ENCODE measurements around the gene FANK1.
A peak's percentile ranks its signal among the peaks of the same experiment; 100 is the strongest.
"Not testable (repeated sequence)": the region's sequence is repeated elsewhere in the genome, so short reads cannot be mapped to it uniquely, and the experiment has no call there.

FANK1 gene

DNA sequence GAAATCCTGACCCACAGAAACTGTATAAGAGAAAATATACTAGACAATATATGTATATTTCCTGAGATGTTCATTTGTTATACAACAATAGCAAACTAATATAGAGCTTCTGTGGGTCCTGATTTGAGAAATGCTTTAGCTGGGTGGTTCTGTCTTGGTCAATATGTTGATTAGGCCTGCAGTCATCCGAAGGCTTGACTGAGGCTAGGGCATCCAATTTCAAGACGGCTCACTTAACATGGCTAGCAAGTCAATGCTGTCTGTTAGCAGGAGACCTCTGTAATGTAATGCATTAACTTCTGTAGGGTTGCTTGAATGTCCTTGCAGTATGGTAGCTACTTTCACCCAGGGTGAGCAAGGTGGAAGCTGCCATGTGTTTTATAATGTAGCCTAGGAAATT lies 12.4 kb downstream of the FANK1 start:
- H3K4me3 ChIP-seq (ENCODE audit: low read length in 2 of 2); H3K36me3 ChIP-seq (ENCODE audit: control insufficient read depth in 2 of 2, insufficient read depth in 2 of 2, low read length in 2 of 2); H3K27me3 ChIP-seq (ENCODE audit: control insufficient read depth in 2 of 2, insufficient read depth in 2 of 2, low read length in 2 of 2); H3K27ac ChIP-seq (ENCODE audit: low read depth in 2 of 2, low read length in 2 of 2); H3K9me3 ChIP-seq (ENCODE audit: control insufficient read depth in 2 of 2, low read length in 2 of 2); H3K9ac ChIP-seq (ENCODE audit: low read depth in 1 of 2, low read length in 2 of 2): not testable (repeated sequence)
- H3K4me1 ChIP-seq (ENCODE audit: control insufficient read depth in 2 of 2, insufficient read depth in 2 of 2, low read length in 2 of 2), result peaks cover 19 to 33% of the 10 kb centered on the region in 2 donors

DNA sequence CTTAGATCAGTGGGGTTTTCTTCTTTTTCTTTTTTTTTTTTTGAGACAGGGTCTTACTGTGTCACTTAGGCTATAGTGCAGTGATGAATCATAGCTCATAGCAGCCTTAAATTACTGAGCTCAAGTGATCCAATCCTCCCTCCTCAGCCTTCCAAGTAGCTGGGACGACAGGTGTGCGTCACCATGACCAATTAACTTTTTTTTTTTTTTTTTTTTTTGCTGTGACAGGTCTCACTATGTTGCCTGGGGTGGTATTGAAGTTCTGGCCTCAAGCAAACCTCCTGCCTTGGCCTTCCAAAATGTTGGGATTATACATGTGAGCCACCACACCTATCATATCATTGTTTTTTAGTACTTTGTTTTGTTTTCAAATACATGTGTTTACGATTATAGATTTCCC lies 13.1 kb downstream of the FANK1 start:
- H3K9me3 ChIP-seq (ENCODE audit: control insufficient read depth in 2 of 2, low read length in 2 of 2); H3K9ac ChIP-seq (ENCODE audit: low read depth in 1 of 2, low read length in 2 of 2); H3K27ac ChIP-seq (ENCODE audit: low read depth in 2 of 2, low read length in 2 of 2); H3K36me3 ChIP-seq (ENCODE audit: control insufficient read depth in 2 of 2, insufficient read depth in 2 of 2, low read length in 2 of 2); H3K27me3 ChIP-seq (ENCODE audit: control insufficient read depth in 2 of 2, insufficient read depth in 2 of 2, low read length in 2 of 2); H3K4me3 ChIP-seq (ENCODE audit: low read length in 2 of 2): not testable (repeated sequence)
- H3K4me1 ChIP-seq (ENCODE audit: control insufficient read depth in 2 of 2, insufficient read depth in 2 of 2, low read length in 2 of 2), result peaks cover 19 to 33% of the 10 kb centered on the region in 2 donors

- Histone ChIP-seq H3K9ac (ENCODE audit: low read depth in 1 of 2, low read length in 2 of 2) (no peak overlapping the region), H3K9me3 (ENCODE audit: control insufficient read depth in 2 of 2, low read length in 2 of 2) (no peaks in the 10 kb centered on the region), H3K27me3 (ENCODE audit: control insufficient read depth in 2 of 2, insufficient read depth in 2 of 2, low read length in 2 of 2) (no peaks in the 10 kb centered on the region), H3K27ac (ENCODE audit: low read depth in 2 of 2, low read length in 2 of 2) (peak overlapping the region; percentile 63 to 66), H3K4me3 (ENCODE audit: low read length in 2 of 2) (peak overlapping the region; percentile 17 to 31), H3K36me3 (ENCODE audit: control insufficient read depth in 2 of 2, insufficient read depth in 2 of 2, low read length in 2 of 2) (no peaks in the 10 kb centered on the region), H3K4me1 (ENCODE audit: control insufficient read depth in 2 of 2, insufficient read depth in 2 of 2, low read length in 2 of 2) (peaks cover 16 to 33% of the 10 kb centered on the region in 2 donors)
Observed at GRCh38 chr10:125911145-125911544, 14.8 kb downstream of the FANK1 start.

GRCh38 chr10:125911990-125912389 lies 15.6 kb downstream of the FANK1 start:
- H3K36me3 ChIP-seq (ENCODE audit: control insufficient read depth in 2 of 2, insufficient read depth in 2 of 2, low read length in 2 of 2), result no peaks in the 10 kb centered on the region
- no peaks in the 10 kb centered on the region for H3K9me3 ChIP-seq (ENCODE audit: control insufficient read depth in 2 of 2, low read length in 2 of 2)
- H3K4me1 ChIP-seq (ENCODE audit: control insufficient read depth in 2 of 2, insufficient read depth in 2 of 2, low read length in 2 of 2), result peaks cover 16 to 30% of the 10 kb centered on the region in 2 donors
- H3K27ac ChIP-seq (ENCODE audit: low read depth in 2 of 2, low read length in 2 of 2), result peak overlapping the region; percentile 63 to 70
- H3K4me3 ChIP-seq (ENCODE audit: low read length in 2 of 2), result peak overlapping the region in 1 of 2 donors; percentile 31
- H3K27me3 ChIP-seq (ENCODE audit: control insufficient read depth in 2 of 2, insufficient read depth in 2 of 2, low read length in 2 of 2), result no peaks in the 10 kb centered on the region
- no peak overlapping the region for H3K9ac ChIP-seq (ENCODE audit: low read depth in 1 of 2, low read length in 2 of 2)

GRCh38 chr10:125913277-125913676 lies 16.9 kb downstream of the FANK1 start:
- H3K36me3 ChIP-seq (ENCODE audit: control insufficient read depth in 2 of 2, insufficient read depth in 2 of 2, low read length in 2 of 2); H3K9me3 ChIP-seq (ENCODE audit: control insufficient read depth in 2 of 2, low read length in 2 of 2); H3K9ac ChIP-seq (ENCODE audit: low read depth in 1 of 2, low read length in 2 of 2); H3K27me3 ChIP-seq (ENCODE audit: control insufficient read depth in 2 of 2, insufficient read depth in 2 of 2, low read length in 2 of 2); H3K4me3 ChIP-seq (ENCODE audit: low read length in 2 of 2): not testable (repeated sequence)
- Histone ChIP-seq H3K27ac (ENCODE audit: low read depth in 2 of 2, low read length in 2 of 2) (peak overlapping the region; percentile 32 to 70), H3K4me1 (ENCODE audit: control insufficient read depth in 2 of 2, insufficient read depth in 2 of 2, low read length in 2 of 2) (peaks cover 16 to 23% of the 10 kb centered on the region in 2 donors)

GRCh38 chr10:125916977-125917376 lies 20.6 kb downstream of the FANK1 start:
- Histone ChIP-seq H3K36me3 (ENCODE audit: control insufficient read depth in 2 of 2, insufficient read depth in 2 of 2, low read length in 2 of 2) (no peaks in the 10 kb centered on the region), H3K4me1 (ENCODE audit: control insufficient read depth in 2 of 2, insufficient read depth in 2 of 2, low read length in 2 of 2) (peaks cover 10 to 11% of the 10 kb centered on the region in 2 donors), H3K9me3 (ENCODE audit: control insufficient read depth in 2 of 2, low read length in 2 of 2) (no peaks in the 10 kb centered on the region), H3K9ac (ENCODE audit: low read depth in 1 of 2, low read length in 2 of 2) (no peak overlapping the region), H3K27me3 (ENCODE audit: control insufficient read depth in 2 of 2, insufficient read depth in 2 of 2, low read length in 2 of 2) (no peaks in the 10 kb centered on the region), H3K27ac (ENCODE audit: low read depth in 2 of 2, low read length in 2 of 2) (no peak overlapping the region), H3K4me3 (ENCODE audit: low read length in 2 of 2) (no peak overlapping the region)

DNA sequence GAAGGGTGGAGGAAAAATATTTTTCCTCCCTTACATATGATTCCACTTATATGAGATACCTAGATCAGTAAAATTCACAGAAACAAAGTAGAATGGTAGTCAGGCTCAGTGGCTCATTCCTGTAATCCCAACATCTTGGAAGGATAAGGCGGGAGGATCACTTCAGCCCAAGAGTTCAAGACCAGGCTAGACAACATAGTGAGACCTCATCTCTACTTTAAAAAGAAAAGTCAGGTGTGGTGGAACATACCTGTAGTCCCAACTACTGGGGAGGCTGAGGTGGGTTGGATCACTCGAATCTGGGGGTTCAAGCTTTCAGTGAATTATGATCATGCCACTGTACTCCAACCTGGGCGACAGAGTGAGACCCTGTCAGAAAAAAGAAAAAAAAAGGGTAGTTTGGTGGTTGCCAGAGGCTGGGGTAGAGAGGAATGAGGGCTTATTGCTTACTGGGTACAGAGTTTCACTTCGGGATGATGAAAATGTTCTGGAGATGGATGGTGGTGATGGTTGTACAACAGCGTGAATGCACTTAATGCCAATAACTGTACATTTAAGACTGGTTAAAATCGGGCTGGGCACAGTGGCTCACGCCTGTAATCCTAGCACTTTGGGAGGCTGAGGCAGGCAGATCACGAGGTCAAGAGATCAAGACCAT lies 21.5 kb downstream of the FANK1 start:
- H3K9ac ChIP-seq (ENCODE audit: low read depth in 1 of 2, low read length in 2 of 2); H3K27ac ChIP-seq (ENCODE audit: low read depth in 2 of 2, low read length in 2 of 2); H3K9me3 ChIP-seq (ENCODE audit: control insufficient read depth in 2 of 2, low read length in 2 of 2); H3K4me1 ChIP-seq (ENCODE audit: control insufficient read depth in 2 of 2, insufficient read depth in 2 of 2, low read length in 2 of 2); H3K27me3 ChIP-seq (ENCODE audit: control insufficient read depth in 2 of 2, insufficient read depth in 2 of 2, low read length in 2 of 2); H3K4me3 ChIP-seq (ENCODE audit: low read length in 2 of 2); H3K36me3 ChIP-seq (ENCODE audit: control insufficient read depth in 2 of 2, insufficient read depth in 2 of 2, low read length in 2 of 2): not testable (repeated sequence)

DNA sequence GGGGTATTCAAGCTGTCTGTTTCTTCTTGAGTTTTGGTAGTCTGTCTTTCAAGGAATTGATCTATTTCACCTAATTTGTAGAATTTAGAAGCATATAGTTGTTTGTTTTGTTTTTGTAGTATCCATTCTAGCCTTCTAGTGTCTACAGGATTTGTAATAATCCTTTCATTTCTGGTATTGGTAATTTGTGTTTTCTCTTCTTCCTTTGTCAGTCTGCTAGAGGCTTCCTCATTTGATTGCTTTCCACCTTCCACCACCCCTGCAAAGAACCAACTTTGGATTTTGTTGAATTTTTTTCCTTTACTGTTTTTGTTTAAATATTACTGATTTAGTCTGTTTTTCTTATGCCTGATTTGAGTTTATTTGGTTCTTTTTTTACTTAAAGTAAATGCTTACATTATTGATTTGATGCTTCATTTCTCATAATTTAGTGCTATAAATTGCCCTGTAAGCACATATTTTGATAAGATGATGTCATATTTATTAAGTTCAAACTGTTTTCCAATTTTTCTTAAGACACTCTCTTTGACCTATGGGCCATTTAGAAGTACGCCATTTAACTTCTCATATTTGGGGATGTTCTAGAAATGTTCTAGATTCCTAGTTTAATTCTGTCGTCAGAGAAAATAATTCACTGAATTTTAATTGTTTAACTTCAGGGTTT lies 25.4 kb downstream of the FANK1 start:
- H3K36me3 ChIP-seq (ENCODE audit: control insufficient read depth in 2 of 2, insufficient read depth in 2 of 2, low read length in 2 of 2); H3K9ac ChIP-seq (ENCODE audit: low read depth in 1 of 2, low read length in 2 of 2); H3K9me3 ChIP-seq (ENCODE audit: control insufficient read depth in 2 of 2, low read length in 2 of 2); H3K4me1 ChIP-seq (ENCODE audit: control insufficient read depth in 2 of 2, insufficient read depth in 2 of 2, low read length in 2 of 2); H3K27me3 ChIP-seq (ENCODE audit: control insufficient read depth in 2 of 2, insufficient read depth in 2 of 2, low read length in 2 of 2); H3K4me3 ChIP-seq (ENCODE audit: low read length in 2 of 2); H3K27ac ChIP-seq (ENCODE audit: low read depth in 2 of 2, low read length in 2 of 2): not testable (repeated sequence)

GRCh38 chr10:125925262-125925834 lies 29.0 kb downstream of the FANK1 start:
- Histone ChIP-seq H3K27me3 (ENCODE audit: control insufficient read depth in 2 of 2, insufficient read depth in 2 of 2, low read length in 2 of 2) (no peaks in the 10 kb centered on the region), H3K4me3 (ENCODE audit: low read length in 2 of 2) (no peak overlapping the region), H3K36me3 (ENCODE audit: control insufficient read depth in 2 of 2, insufficient read depth in 2 of 2, low read length in 2 of 2) (no peaks in the 10 kb centered on the region), H3K9me3 (ENCODE audit: control insufficient read depth in 2 of 2, low read length in 2 of 2) (no peaks in the 10 kb centered on the region), H3K27ac (ENCODE audit: low read depth in 2 of 2, low read length in 2 of 2) (no peak overlapping the region), H3K9ac (ENCODE audit: low read depth in 1 of 2, low read length in 2 of 2) (no peak overlapping the region), H3K4me1 (ENCODE audit: control insufficient read depth in 2 of 2, insufficient read depth in 2 of 2, low read length in 2 of 2) (peaks cover 0 to 20% of the 10 kb centered on the region in 2 donors)

- no peak overlapping the region for H3K9ac ChIP-seq (ENCODE audit: low read depth in 1 of 2, low read length in 2 of 2)
- H3K36me3 ChIP-seq (ENCODE audit: control insufficient read depth in 2 of 2, insufficient read depth in 2 of 2, low read length in 2 of 2), result no peaks in the 10 kb centered on the region
- no peak overlapping the region for H3K27ac ChIP-seq (ENCODE audit: low read depth in 2 of 2, low read length in 2 of 2)
- H3K9me3 ChIP-seq (ENCODE audit: control insufficient read depth in 2 of 2, low read length in 2 of 2), result no peaks in the 10 kb centered on the region
- no peaks in the 10 kb centered on the region for H3K27me3 ChIP-seq (ENCODE audit: control insufficient read depth in 2 of 2, insufficient read depth in 2 of 2, low read length in 2 of 2)
- H3K4me3 ChIP-seq (ENCODE audit: low read length in 2 of 2), result no peak overlapping the region
- H3K4me1 ChIP-seq (ENCODE audit: control insufficient read depth in 2 of 2, insufficient read depth in 2 of 2, low read length in 2 of 2), result peaks cover 0 to 22% of the 10 kb centered on the region in 2 donors
Observed at GRCh38 chr10:125926247-125926646, 29.9 kb downstream of the FANK1 start.

Data from mucosa of rectum (tissue), 2 donors.